Measurements from ENCODE around the gene EGFR.

DNA sequence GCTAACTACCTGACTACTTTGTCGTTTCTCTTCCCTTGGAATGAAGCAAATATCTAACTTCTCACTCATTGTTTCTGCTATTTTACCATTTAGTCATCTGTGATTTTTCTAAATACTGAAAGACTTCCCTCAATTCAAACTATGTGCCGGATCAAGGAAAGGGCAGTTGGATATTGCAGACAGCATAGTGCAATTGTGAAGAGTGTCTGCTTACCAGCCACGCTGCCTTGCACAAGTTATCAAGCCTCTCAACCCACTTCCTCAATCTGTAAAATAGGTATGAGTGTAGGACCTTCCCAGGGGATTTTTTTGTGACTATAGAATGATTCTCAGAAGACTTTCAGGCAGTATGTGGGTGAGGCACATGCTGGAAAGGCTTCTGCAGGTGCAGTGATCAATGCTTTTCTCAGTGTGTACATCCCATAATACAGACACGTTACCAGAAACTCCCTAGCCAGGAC lies 54.3 kb downstream of the EGFR start:
- TF ChIP-seq, protein P1, sequence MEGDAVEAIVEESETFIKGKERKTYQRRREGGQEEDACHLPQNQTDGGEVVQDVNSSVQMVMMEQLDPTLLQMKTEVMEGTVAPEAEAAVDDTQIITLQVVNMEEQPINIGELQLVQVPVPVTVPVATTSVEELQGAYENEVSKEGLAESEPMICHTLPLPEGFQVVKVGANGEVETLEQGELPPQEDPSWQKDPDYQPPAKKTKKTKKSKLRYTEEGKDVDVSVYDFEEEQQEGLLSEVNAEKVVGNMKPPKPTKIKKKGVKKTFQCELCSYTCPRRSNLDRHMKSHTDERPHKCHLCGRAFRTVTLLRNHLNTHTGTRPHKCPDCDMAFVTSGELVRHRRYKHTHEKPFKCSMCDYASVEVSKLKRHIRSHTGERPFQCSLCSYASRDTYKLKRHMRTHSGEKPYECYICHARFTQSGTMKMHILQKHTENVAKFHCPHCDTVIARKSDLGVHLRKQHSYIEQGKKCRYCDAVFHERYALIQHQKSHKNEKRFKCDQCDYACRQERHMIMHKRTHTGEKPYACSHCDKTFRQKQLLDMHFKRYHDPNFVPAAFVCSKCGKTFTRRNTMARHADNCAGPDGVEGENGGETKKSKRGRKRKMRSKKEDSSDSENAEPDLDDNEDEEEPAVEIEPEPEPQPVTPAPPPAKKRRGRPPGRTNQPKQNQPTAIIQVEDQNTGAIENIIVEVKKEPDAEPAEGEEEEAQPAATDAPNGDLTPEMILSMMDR (conservative IDR thresholded peaks at IDR 0.05 in 1 of 2, IDR thresholded peaks at IDR 0.05 in 1 of 2; ENCODE audit: extremely low read depth in 1 of 2, insufficient read depth in 1 of 2, low read depth in 1 of 2, low read length in 2 of 2), result no peak
- TF ChIP-seq EZH2 (IDR thresholded peaks at IDR 0.05; ENCODE audit: borderline replicate concordance, low read length), result no peak

All from mammary epithelial cell (primary cell).